HEK293T (cell line): Measurements from ENCODE around the gene NUF2.

Source experiments
- FOXK2 ChIP-seq: fragments of 450-650 bp; IDR thresholded peaks from 2 replicates; pipeline ENCODE4 v1.6.1; 2016; ENCODE audit warnings: mild to moderate bottlenecking
- FOXM1 ChIP-seq: fragments of 450-650 bp; IDR thresholded peaks from 2 replicates; pipeline ENCODE4 v1.6.1; 2017; ENCODE audit warnings: mild to moderate bottlenecking, borderline replicate concordance

DNA sequence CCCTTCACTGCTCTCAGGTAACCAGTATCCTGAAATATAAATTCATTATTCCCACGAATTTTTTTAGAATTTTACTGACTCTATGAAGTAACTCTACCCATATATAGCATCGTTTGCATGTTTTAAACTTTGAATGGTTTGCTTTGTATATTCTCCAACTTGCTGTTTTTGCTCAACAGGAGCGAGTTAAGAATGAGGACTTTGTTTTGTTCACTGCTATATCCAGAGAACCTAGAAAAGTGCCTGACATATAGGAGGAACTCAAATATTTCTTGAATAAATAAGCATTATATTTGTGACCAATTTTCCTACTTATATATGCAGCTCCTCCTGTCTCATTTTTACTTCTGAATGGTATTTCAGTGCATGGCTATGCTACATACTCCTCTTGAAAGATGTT lies 43.4 kb downstream of the NUF2 start:
- TF ChIP-seq FOXK2 (no peak), FOXM1 (no peak)
